Parathyroid adenoma (tissue), 2 donors: ENCODE measurements around the gene KIF19.

Experiments
- H2AFZ ChIP-seq: fragments of 300-600 bp; sonication (generic); one replicate; pipeline ENCODE4 v1.7.0; 2017; ENCODE audit warnings: antibody characterized with exemption, mild to moderate bottlenecking
- H3K27ac ChIP-seq: fragments of 300-600 bp; sonication (generic); one replicate; pipeline ENCODE4 v1.7.0; 2017
- H3K27me3 ChIP-seq: fragments of 300-600 bp; sonication (generic); one replicate; pipeline ENCODE4 v1.7.0; 2017; ENCODE audit warnings: low read length; ENCODE audit not compliant: control insufficient read depth, insufficient read depth
- H3K36me3 ChIP-seq: fragments of 300-600 bp; sonication (generic); one replicate; pipeline ENCODE4 v1.7.0; 2017; ENCODE audit warnings: low read length; ENCODE audit not compliant: control insufficient read depth, insufficient read depth
- H3K4me1 ChIP-seq: fragments of 300-600 bp; sonication (generic); one replicate; pipeline ENCODE4 v1.7.0; 2017; ENCODE audit warnings: control low read depth
- H3K4me2 ChIP-seq: fragments of 300-600 bp; sonication (generic); one replicate; pipeline ENCODE4 v1.7.0; 2017; ENCODE audit warnings: low read length
- H3K4me3 ChIP-seq: fragments of 300-600 bp; sonication (generic); one replicate; pipeline ENCODE4 v1.7.0; 2017; ENCODE audit warnings: low read depth, low read length
- H3K79me2 ChIP-seq: fragments of 300-600 bp; sonication (generic); one replicate; pipeline ENCODE4 v1.7.0; 2017; ENCODE audit warnings: control low read depth
- H3K9ac ChIP-seq: fragments of 300-600 bp; sonication (generic); one replicate; pipeline ENCODE4 v1.7.0; 2017; ENCODE audit warnings: mild to moderate bottlenecking
- H3K9me3 ChIP-seq: fragments of 300-600 bp; sonication (generic); one replicate; pipeline ENCODE4 v1.7.0; 2017; ENCODE audit warnings: low read length; ENCODE audit not compliant: control insufficient read depth
- TF ChIP-seq, protein P1 (sequence below): fragments of 300-600 bp; sonication (generic); IDR thresholded peaks from one replicate; pipeline ENCODE4 v1.7.0; 2017; ENCODE audit warnings: antibody characterized with exemption, mild to moderate bottlenecking
- donor health status: primary hyperparathyroidism.

The KIF19 gene

DNA sequence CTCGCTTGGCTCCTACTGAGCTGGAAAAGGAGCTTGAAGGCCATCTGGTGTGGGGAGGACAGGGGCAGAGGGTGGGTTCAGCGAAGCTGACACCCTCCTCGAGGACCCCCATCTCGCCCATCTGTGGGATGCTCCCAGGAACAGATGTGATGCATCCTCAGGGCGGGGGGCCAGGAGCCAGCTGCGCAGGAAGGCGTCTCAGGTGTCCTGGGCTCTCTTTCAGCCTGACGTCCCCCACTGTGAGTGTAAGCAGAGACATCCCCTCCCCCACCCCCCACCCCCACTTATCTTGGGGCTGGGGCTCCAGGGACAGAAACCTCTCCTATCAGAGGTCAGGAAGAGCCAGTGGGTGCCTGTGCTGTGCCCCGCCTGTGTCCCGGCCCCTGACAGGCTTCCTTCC is 16.2 kb downstream of the KIF19 start:
- H3K36me3 ChIP-seq, result no peaks in the 10 kb centered on the region
- H3K27ac ChIP-seq, result no peak overlapping the region
- H3K4me1 ChIP-seq, result no peaks in the 10 kb centered on the region
- H3K4me2 ChIP-seq, result no peak overlapping the region
- no peak overlapping the region for H2AFZ ChIP-seq
- H3K79me2 ChIP-seq, result no peaks in the 10 kb centered on the region
- TF ChIP-seq, protein P1, sequence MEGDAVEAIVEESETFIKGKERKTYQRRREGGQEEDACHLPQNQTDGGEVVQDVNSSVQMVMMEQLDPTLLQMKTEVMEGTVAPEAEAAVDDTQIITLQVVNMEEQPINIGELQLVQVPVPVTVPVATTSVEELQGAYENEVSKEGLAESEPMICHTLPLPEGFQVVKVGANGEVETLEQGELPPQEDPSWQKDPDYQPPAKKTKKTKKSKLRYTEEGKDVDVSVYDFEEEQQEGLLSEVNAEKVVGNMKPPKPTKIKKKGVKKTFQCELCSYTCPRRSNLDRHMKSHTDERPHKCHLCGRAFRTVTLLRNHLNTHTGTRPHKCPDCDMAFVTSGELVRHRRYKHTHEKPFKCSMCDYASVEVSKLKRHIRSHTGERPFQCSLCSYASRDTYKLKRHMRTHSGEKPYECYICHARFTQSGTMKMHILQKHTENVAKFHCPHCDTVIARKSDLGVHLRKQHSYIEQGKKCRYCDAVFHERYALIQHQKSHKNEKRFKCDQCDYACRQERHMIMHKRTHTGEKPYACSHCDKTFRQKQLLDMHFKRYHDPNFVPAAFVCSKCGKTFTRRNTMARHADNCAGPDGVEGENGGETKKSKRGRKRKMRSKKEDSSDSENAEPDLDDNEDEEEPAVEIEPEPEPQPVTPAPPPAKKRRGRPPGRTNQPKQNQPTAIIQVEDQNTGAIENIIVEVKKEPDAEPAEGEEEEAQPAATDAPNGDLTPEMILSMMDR, result no peak
- H3K9me3 ChIP-seq, result no peaks in the 10 kb centered on the region
- H3K9ac ChIP-seq, result no peak overlapping the region
- H3K27me3 ChIP-seq, result no peaks in the 10 kb centered on the region
- H3K4me3 ChIP-seq, result no peak overlapping the region

DNA sequence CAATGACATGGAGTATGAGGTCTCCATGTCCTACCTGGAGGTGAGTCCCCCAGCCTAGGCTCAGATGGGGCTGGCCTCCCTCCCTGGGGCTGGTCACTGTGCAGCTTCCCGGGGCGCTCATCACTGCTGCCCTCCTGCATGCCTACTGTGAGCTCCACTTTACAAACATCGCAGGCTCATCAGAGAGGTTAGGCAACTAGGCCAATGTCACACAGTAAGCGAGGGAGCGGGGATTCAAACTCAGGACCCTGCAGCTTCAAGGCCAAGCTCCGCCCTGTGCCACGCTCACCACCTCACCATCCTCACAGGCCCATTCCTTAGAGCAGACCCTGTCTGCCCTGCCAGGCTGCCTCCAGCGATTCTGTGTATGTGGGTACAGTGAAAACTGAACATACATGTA is 17.1 kb downstream of the KIF19 start:
- Histone ChIP-seq H3K4me2 (no peak overlapping the region), H3K27me3 (no peaks in the 10 kb centered on the region), H3K27ac (no peak overlapping the region), H3K4me3 (no peak overlapping the region), H3K9ac (no peak overlapping the region), H3K4me1 (no peaks in the 10 kb centered on the region), H3K9me3 (no peaks in the 10 kb centered on the region), H3K79me2 (no peaks in the 10 kb centered on the region), H2AFZ (no peak overlapping the region), H3K36me3 (no peaks in the 10 kb centered on the region)
- TF ChIP-seq, protein P1, result no peak

DNA sequence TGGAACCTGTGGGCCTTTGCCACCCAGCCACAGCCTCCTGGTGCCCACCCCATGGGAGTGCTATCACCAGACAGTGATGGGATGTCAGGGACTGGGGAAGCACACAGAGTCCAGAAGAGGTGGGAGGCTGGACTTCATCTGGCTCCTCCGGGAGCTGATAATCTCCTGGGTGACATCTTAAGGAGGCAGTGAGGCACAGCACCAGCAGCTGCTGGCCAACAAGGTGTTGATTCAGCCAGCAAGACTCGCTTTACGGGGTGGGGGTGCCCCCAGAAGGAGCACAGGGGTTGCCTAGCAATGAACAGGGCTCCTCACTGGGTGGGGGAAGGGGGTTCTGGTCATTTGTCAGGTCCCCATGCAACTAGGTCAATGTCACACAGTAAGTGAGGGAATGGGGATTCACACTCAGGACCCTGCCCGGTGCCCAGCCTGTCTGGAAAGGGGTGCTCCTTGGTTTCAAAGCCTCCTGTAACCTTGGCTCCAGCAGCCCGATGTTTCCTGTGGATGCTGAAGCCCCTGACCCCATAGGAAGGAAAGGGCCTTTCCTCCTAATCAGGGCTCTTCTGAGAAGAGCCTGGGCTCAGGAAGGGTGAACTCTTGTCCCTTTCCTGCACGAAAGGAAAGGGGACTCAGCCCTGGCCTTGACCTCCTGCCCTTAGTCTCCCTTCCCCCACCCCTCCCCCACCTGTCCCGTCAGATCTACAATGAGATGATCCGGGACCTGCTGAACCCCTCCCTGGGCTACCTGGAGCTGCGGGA is 17.7 kb downstream of the KIF19 start:
- Histone ChIP-seq H3K27ac (no peak overlapping the region), H3K4me1 (no peaks in the 10 kb centered on the region), H3K9ac (no peak overlapping the region), H3K4me2 (no peak overlapping the region), H3K36me3 (no peaks in the 10 kb centered on the region), H3K27me3 (no peaks in the 10 kb centered on the region), H2AFZ (no peak overlapping the region), H3K4me3 (no peak overlapping the region), H3K9me3 (no peaks in the 10 kb centered on the region), H3K79me2 (no peaks in the 10 kb centered on the region)
- TF ChIP-seq, protein P1, result no peak

DNA sequence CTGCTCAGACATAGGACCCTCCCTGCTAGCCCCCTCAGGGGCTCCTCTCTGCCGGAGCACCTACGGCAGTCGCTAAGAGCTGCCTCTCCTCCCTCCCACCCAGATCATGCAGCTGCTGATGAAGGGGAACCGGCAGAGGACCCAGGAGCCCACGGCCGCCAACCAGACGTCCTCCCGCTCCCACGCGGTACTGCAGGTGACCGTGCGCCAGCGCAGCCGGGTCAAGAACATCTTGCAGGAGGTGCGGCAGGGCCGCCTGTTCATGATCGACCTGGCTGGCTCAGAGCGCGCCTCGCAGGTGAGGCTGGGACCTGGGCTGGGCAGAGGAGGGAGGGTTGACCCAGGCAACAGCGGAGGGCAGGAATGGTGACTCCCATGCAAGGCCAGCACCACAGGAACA is 18.6 kb downstream of the KIF19 start:
- no peaks in the 10 kb centered on the region for H3K27me3 ChIP-seq
- H3K36me3 ChIP-seq, result no peaks in the 10 kb centered on the region
- no peaks in the 10 kb centered on the region for H3K9me3 ChIP-seq
- H2AFZ ChIP-seq, result no peak overlapping the region
- H3K79me2 ChIP-seq, result no peaks in the 10 kb centered on the region
- no peak overlapping the region for H3K4me3 ChIP-seq
- no peak overlapping the region for H3K27ac ChIP-seq
- TF ChIP-seq, protein P1, result no peak
- no peak overlapping the region for H3K9ac ChIP-seq
- no peaks in the 10 kb centered on the region for H3K4me1 ChIP-seq
- H3K4me2 ChIP-seq, result no peak overlapping the region
